22Rv1 (cell line): ENCODE results near the gene PREX1.

ENCODE experiments used
- CTCF ChIP-seq: fragments of 450-650 bp; IDR thresholded peaks from 2 replicates; pipeline ENCODE4 v1.5.1; 2017; ENCODE audit warnings: mild to moderate bottlenecking
- ZFX ChIP-seq: fragments of 450-650 bp; IDR thresholded peaks from 2 replicates; pipeline ENCODE4 v1.6.1; 2017; ENCODE audit warnings: antibody characterized with exemption, borderline replicate concordance

GRCh38 chr20:48747840-48748414, 79.9 kb downstream of the PREX1 start:
- TF ChIP-seq CTCF (no peak), ZFX (no peak)
